ENCODE results near the gene FOLR2.
"Not testable (repeated sequence)": the region's sequence is repeated elsewhere in the genome, so short reads cannot be mapped to it uniquely, and the experiment has no call there.

The FOLR2 gene

DNA sequence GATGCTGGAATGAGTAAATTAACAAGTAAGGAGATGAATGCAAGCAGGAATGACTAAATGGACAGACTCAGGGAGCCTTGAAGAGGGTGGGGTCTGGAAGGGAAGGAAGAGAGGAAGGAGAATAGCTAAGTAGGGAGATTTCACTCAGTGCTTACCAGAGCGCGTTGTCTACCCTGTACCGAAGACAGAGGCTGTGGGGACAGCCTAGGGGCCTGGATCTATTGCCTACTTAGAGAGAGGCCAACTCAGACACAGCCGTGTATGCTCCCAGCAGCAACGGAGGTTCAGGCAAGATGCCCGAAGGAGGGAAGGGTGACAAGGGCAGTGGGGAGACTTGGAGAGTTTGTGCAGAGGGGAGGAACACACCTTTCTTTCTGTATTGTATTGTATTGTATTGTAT is at the start of gene FOLR2:
Gene FOLR2, plus strand, starts transcription at position 157 of the 400 bp plus-strand sequence. CDS start 1,791 bp downstream, outside the sequence.
- peak; percentile 7 for DNase-seq (ENCODE audit: low spot score)

GRCh38 chr11:72169046-72169555 is 47.5 kb upstream of the FOLR2 start:
- not testable (repeated sequence) for DNase-seq (ENCODE audit: low spot score)

- DNase-seq (ENCODE audit: low spot score), result not testable (repeated sequence)
Measured at GRCh38 chr11:72169754-72170153, 46.8 kb upstream of the FOLR2 start.

DNA sequence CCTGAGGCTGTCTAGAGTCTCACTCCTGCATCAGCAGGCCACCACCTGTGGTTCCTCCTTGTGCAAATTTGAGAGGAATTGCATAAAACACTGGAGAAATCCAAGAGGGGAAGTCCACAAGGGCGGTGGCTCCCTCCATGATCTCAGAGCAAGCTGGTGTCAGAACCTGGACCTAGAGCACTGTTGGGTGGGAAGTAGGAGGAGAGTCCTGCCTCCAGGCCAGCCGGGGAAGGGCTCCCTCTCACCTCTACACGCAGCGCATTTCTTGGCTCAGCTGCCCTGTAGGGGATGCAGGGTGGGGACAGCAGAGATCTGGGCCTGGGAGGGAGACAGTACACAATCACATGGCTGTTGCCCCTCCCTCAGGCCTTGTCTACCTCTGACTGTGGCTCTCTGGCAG is 44.6 kb upstream of the FOLR2 start:
- not testable (repeated sequence) for DNase-seq (ENCODE audit: low spot score)

DNA sequence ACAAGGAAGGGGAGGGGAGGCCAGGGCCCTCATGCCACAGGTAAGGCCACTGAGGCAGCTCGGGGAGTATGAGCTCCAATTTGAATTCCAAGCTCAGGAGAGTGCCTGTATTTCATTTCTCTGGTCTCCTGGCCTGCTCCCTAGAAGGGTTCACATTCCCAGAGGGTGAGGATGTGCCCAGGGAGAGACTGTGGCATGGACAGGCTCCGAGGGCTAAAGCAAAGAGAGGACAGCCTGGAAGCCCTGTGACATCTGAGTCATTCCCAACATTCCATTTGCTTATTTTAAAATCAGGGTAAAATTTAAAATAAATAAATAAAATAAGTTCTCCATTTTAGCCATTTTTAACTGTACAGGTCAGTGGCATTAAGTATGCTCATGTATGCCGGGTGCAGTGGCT is 43.3 kb upstream of the FOLR2 start:
- no peak for DNase-seq (ENCODE audit: low spot score)

DNA sequence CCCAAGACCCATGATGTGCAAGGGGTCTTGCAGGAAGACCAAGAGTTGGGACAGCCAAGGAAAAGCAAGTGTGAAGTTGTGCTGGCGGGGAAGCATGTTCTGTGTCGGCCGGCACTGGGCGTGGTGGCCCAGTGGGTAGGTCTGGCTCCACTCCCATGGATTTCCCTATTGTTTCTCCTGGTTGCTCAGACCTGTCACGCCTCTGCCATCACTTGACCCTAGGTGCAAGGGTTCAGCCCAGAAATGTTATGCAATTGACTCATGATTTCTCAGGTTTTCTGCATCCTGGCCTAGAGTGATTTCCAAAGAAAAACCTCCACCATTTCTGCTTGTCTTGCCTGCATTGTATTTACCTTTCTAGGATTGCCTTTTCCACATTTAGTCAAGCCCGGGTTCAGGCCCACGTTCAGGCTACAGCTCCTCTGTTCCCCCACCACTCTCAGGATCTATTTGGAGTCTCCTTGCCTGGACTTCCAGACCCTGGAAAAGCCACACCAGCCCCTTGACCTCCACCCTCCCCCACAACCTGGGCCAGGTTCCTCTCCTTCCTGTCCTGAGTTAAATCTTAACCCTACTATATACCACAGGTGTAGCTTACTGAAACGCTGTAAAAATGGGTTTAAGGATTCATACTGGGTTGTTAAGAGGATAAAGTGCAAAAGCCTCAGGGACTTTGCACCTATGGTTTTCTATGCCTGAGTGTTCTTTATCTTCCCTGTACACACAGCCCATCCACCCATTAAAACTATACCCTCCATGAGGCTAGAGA is 42.1 kb upstream of the FOLR2 start:
- DNase-seq (ENCODE audit: low spot score), result no peak

GRCh38 chr11:72177656-72178055 is 38.9 kb upstream of the FOLR2 start:
- no peak for DNase-seq (ENCODE audit: low spot score)

DNA sequence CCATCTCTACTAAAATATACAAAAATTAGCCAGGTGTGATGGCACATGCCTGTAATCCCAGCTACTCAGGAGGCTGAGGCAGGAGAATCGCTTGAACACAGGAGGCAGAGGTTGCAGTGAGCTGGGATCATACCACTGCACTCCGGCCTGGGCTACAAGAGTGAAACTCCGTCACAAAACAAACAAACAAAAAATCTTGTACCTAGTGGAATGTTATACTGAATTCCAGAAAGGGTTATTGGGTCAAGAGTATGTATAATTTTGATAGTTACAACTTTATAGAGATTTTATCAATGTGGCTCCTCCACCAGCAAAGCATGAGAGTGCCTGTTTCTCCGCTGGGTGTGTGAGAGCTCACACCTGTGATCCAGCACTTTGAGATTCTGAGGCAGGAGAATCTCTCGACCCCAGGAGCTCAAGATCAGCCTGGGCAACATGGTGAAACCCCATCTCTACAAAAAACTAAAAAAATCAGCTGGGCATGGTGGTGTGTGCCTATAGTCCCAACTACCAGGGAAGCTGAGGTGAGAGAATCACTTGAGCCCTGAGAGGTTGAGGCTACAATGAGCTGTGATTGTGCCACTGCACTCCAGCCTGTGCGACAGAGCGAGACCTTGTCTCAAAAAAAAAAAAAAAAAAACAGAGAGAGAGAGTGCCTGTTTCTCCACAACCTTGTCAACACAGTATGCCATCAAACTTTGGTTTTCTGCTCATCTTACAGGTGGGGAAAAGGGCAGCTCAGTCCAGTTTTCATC is 37.4 kb upstream of the FOLR2 start:
- no peak for DNase-seq (ENCODE audit: low spot score)

GRCh38 chr11:72179804-72180396 is 36.7 kb upstream of the FOLR2 start:
- DNase-seq (ENCODE audit: low spot score), result no peak

- DNase-seq (ENCODE audit: low spot score), result not testable (repeated sequence)
Measured at GRCh38 chr11:72180892-72181552, 35.6 kb upstream of the FOLR2 start.

DNA sequence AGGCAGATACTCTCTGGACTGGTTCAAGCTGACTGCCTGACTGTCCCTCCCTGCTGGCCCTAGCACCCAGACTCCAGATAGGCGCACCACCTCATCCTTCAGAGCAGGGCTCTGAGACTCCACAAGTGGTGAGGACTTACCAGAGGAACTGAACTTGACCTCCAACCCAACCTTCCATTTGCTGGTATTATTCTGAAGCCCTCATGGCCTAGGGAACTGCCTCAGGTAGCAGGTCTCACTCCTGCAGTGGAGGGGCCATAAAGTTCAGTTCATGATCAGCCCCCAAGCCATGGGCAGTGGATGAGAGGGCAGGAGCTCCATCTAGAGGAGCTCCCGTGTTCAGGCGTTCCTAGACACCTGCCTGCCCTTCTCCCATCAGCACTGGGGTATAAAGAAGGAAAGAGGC is 35.0 kb upstream of the FOLR2 start:
- DNase-seq (ENCODE audit: low spot score), result not testable (repeated sequence)

GRCh38 chr11:72188267-72188666 is 28.3 kb upstream of the FOLR2 start:
- no peak for DNase-seq (ENCODE audit: low spot score)

GRCh38 chr11:72189455-72190250 is 26.9 kb upstream of the FOLR2 start:
- DNase-seq (ENCODE audit: low spot score), result no peak

DNA sequence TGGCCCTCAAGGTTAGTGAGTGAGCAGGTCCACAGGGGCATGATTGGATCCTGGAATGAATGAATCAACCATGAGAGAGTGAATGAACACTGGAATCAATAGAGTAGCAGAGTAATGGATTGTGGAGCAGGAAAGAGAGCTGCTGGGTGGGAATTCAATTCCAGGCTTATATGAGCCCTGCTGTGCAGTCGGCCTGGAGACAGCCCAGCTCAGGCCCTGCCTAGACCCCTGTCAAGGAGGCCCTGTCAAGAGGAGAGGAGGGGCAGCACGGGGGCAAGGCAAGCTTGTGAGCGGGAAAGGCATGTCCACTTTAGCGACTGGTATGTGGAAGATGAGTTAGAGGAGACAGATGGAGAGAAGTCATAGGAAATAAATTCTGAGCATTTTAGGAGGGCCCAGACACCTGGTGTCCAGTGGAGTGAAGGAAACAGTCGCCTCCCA is 25.9 kb upstream of the FOLR2 start:
- DNase-seq (ENCODE audit: low spot score), result peak; percentile 58

DNA sequence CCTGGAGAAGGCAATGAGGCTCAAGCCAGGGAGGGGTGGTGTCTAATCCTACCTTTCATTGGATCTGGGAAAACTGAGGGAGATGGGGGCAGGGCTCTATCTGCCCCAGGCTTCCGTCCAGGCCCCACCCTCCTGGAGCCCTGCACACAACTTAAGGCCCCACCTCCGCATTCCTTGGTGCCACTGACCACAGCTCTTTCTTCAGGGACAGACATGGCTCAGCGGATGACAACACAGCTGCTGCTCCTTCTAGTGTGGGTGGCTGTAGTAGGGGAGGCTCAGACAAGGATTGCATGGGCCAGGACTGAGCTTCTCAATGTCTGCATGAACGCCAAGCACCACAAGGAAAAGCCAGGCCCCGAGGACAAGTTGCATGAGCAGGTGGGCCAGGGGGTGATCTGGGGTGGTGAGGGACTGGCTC is 24.6 kb upstream of the FOLR2 start, which contains the start of gene FOLR1:
Gene FOLR1, plus strand, starts transcription at position 180 of the 421 bp plus-strand sequence. Its CDS starts 34 bp downstream, at position 214.
- DNase-seq (ENCODE audit: low spot score), result peak; percentile 52

GRCh38 chr11:72195518-72196270 is 20.9 kb upstream of the FOLR2 start:
- no peak for DNase-seq (ENCODE audit: low spot score)

DNA sequence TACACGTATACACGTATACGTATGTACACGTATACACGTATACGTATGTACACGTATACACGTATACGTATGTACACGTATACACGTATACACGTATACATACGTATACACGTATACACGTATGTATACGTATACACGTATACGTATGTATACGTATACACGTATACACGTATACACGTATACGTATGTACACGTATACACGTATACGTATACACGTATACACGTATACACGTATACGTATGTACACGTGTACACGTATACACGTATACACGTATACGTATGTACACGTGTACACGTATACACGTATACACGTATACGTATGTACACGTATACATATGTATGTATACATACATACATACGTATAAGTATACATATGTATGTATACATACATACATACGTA is 15.1 kb upstream of the FOLR2 start:
- DNase-seq (ENCODE audit: low spot score), result not testable (repeated sequence)

DNA sequence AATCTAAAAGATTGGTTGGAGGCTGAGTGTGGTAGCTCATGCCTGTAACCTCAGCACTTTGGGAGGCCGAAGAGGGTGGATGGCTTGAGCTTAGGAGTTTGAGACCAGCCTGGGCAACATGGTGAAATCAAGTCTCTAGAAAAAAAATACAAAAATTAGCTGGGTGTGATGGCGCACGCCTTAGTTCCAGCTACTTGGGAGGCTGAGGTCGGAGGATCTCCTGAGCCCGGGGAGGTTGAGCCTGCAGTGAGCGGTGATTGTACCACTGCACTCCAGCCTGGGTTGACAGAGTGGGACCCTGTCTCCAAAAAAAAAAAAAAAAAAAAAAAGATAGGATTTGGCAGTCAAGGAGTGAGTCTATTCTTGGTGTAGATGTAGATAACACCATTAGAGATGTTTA is 14.0 kb upstream of the FOLR2 start:
- no peak for DNase-seq (ENCODE audit: low spot score)

GRCh38 chr11:72203163-72203562 is 13.4 kb upstream of the FOLR2 start:
- DNase-seq (ENCODE audit: low spot score), result no peak

GRCh38 chr11:72204886-72205285 is 11.7 kb upstream of the FOLR2 start:
- no peak for DNase-seq (ENCODE audit: low spot score)

Data from ecto neural progenitor cell (in vitro differentiated cells).